Esophagus muscularis mucosa (tissue), 4 donors: ENCODE measurements around the gene RBM20.

Source experiments
- EP300 ChIP-seq: sonication (generic); formaldehyde crosslinking; IDR thresholded peaks from one replicate; pipeline ENCODE4 v1.6.1; 2017; ENCODE audit warnings: antibody characterized with exemption
- POLR2A ChIP-seq: fragments of 450-650 bp; IDR thresholded peaks from one replicate; pipeline ENCODE4 v1.6.1; 2017; ENCODE audit warnings: antibody characterized with exemption, moderate library complexity, mild to moderate bottlenecking, low read depth
- POLR2AphosphoS5 ChIP-seq, 2 donors: sonication (generic); formaldehyde crosslinking; IDR thresholded peaks; one replicate each; pipeline ENCODE4 v1.6.1; 2017; ENCODE audit warnings: antibody characterized with exemption in 2 of 2
- TF ChIP-seq, protein P1 (sequence below), 3 experiments: fragments of 200-600 bp in 2 of 3; fragments of 450-650 bp in 1 of 3; sonication (generic) in 2 of 3; IDR thresholded peaks; one replicate each; pipeline ENCODE4 v1.5.1; 2017 to 2019; ENCODE audit warnings: antibody characterized with exemption in 3 of 3, mild to moderate bottlenecking in 2 of 3, moderate library complexity in 1 of 3

DNA sequence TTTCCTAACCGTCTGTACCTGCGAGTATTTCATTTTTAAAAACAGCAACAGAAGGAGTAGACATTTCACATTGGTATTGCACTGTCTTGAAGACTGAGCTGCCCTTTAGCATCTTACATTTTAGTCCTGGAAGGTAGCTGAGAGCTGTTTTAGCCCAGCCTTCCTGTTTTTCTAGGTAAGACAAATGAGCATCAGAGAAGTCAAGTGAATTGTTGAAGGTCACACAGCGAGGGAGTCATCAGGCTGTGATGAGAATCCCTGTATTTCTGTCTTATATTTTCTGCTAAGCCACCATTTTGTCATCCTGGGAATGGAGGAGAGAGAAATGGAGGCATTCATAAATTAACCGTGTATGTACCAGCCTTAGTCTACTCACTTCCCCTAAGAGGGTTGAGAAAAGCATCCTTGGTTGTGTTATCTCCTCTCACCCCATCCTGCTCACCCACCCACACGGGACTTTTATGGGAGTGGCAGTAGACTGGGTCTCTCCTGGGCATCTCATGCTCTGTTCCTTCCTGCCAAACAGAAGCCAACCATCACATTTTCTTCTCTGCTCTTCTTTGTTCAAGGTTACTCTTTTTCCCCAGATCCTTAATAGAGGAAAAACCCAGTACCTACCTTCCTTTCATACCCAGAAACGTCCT lies 8.5 kb downstream of the RBM20 start:
- TF ChIP-seq, protein P1, sequence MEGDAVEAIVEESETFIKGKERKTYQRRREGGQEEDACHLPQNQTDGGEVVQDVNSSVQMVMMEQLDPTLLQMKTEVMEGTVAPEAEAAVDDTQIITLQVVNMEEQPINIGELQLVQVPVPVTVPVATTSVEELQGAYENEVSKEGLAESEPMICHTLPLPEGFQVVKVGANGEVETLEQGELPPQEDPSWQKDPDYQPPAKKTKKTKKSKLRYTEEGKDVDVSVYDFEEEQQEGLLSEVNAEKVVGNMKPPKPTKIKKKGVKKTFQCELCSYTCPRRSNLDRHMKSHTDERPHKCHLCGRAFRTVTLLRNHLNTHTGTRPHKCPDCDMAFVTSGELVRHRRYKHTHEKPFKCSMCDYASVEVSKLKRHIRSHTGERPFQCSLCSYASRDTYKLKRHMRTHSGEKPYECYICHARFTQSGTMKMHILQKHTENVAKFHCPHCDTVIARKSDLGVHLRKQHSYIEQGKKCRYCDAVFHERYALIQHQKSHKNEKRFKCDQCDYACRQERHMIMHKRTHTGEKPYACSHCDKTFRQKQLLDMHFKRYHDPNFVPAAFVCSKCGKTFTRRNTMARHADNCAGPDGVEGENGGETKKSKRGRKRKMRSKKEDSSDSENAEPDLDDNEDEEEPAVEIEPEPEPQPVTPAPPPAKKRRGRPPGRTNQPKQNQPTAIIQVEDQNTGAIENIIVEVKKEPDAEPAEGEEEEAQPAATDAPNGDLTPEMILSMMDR (IDR thresholded peaks at IDR 0.05), result no peak
- TF ChIP-seq POLR2A (no peak), POLR2AphosphoS5 (IDR thresholded peaks at IDR 0.05) (no peak), EP300 (no peak)
